Neural cell (in vitro differentiated cells): ENCODE measurements around the gene LTB4R2. TPM values are rescaled to one million over a fixed set of nuclear protein-coding genes. Genes with fewer than 3 reads are reported as not detected.

ENCODE experiments used
- H2AFZ ChIP-seq: fragments of 200-600, 300-800 bp; sonication (generic), shearing (Covaris generic); 2 replicates; pipeline ENCODE4 v1.6.0; 2014; ENCODE audit warnings: low read depth, mild to moderate bottlenecking, antibody characterized with exemption, low read length, moderate library complexity
- H3F3A ChIP-seq: fragments of 200-600 bp; shearing (Covaris generic); 2 replicates; pipeline ENCODE4 v1.6.1; 2016; ENCODE audit warnings: mild to moderate bottlenecking, moderate library complexity, mixed read lengths, antibody characterized with exemption, low read length; ENCODE audit not compliant: insufficient read depth, poor library complexity, severe bottlenecking
- H3K27ac ChIP-seq: fragments of 200-600, 300-800 bp; sonication (generic), shearing (Covaris generic); 2 replicates; pipeline ENCODE4 v1.5.1; 2014; ENCODE audit warnings: mild to moderate bottlenecking, low read length, moderate library complexity
- H3K27me3 ChIP-seq: fragments of 300-800, 200-600 bp; sonication (generic), shearing (Covaris generic); 2 replicates; pipeline ENCODE4 v1.6.0; 2014; ENCODE audit warnings: mild to moderate bottlenecking, low read depth, low read length, moderate library complexity; ENCODE audit not compliant: insufficient read depth
- H3K36me3 ChIP-seq: fragments of 300-800, 200-600 bp; sonication (generic), shearing (Covaris generic); 2 replicates; pipeline ENCODE4 v1.5.1; 2014; ENCODE audit warnings: mild to moderate bottlenecking, antibody characterized with exemption, low read length, moderate library complexity; ENCODE audit not compliant: insufficient read depth
- H3K4me2 ChIP-seq: fragments of 300-800, 200-600 bp; sonication (generic), shearing (Covaris generic); 2 replicates; pipeline ENCODE4 v1.6.0; 2014; ENCODE audit warnings: mild to moderate bottlenecking, low read length
- H3K4me3 ChIP-seq: fragments of 300-800, 200-600 bp; sonication (generic), shearing (Covaris generic); 2 replicates; pipeline ENCODE4 v1.5.1; 2014; ENCODE audit warnings: mild to moderate bottlenecking, low read length, moderate library complexity
- H3K79me2 ChIP-seq: fragments of 200-600 bp; shearing (Covaris generic); replicated peaks from 2 replicates; pipeline ENCODE4 v1.6.0; 2014; ENCODE audit warnings: mild to moderate bottlenecking, low read length, moderate library complexity; ENCODE audit not compliant: insufficient read depth
- H3K9ac ChIP-seq: fragments of 300-800, 200-600 bp; sonication (generic), shearing (Covaris generic); 2 replicates; pipeline ENCODE4 v1.6.1; 2016; ENCODE audit warnings: mild to moderate bottlenecking, low read length, mixed read lengths
- H3K9me2 ChIP-seq: fragments of 200-600 bp; shearing (Covaris generic); 2 replicates; pipeline ENCODE4 v1.6.1; 2016; ENCODE audit warnings: mild to moderate bottlenecking, low read length, mixed read lengths; ENCODE audit not compliant: insufficient read depth
- H3K9me3 ChIP-seq: fragments of 200-600, 300-800 bp; sonication (generic), shearing (Covaris generic); 2 replicates; pipeline ENCODE4 v1.6.1; 2016; ENCODE audit warnings: mild to moderate bottlenecking, mixed run types, low read length, moderate library complexity, mixed read lengths
- H4K20me1 ChIP-seq: fragments of 200-600 bp; shearing (Covaris generic); 2 replicates; pipeline ENCODE4 v1.6.1; 2016; ENCODE audit warnings: mild to moderate bottlenecking, mixed run types; ENCODE audit not compliant: insufficient read depth
- EP300 ChIP-seq: fragments of 450-650 bp; conservative IDR thresholded peaks from 2 replicates; pipeline ENCODE4 v1.6.1; 2014; ENCODE audit warnings: antibody characterized with exemption, mild to moderate bottlenecking, moderate library complexity; ENCODE audit not compliant: poor library complexity, severe bottlenecking
- EZH2 ChIP-seq: fragments of 200-600, 300-800 bp; shearing (Covaris generic), sonication (generic); IDR thresholded peaks from 2 replicates; pipeline ENCODE4 v1.6.1; 2014; ENCODE audit warnings: antibody characterized with exemption, low read length, borderline replicate concordance, mild to moderate bottlenecking; ENCODE audit not compliant: insufficient read depth, poor library complexity, severe bottlenecking
- MXI1 ChIP-seq: fragments of 450-650 bp; conservative IDR thresholded peaks from 2 replicates; pipeline ENCODE4 v1.6.1; 2014; ENCODE audit warnings: antibody characterized with exemption, mild to moderate bottlenecking; ENCODE audit not compliant: poor library complexity, severe bottlenecking
- POLR2AphosphoS5 ChIP-seq: IDR thresholded peaks from 2 replicates; pipeline ENCODE4 v1.6.1; 2012
- RAD21 ChIP-seq: fragments of 450-650 bp; conservative IDR thresholded peaks from 2 replicates; pipeline ENCODE4 v1.6.1; 2014; ENCODE audit warnings: antibody characterized with exemption, mild to moderate bottlenecking, moderate library complexity
- REST ChIP-seq: IDR thresholded peaks from 2 replicates; pipeline ENCODE4 v1.6.1; 2012; ENCODE audit warnings: borderline replicate concordance
- SMC3 ChIP-seq: fragments of 450-650 bp; conservative IDR thresholded peaks from 2 replicates; pipeline ENCODE4 v1.6.1; 2014; ENCODE audit warnings: antibody characterized with exemption, mild to moderate bottlenecking, moderate library complexity; ENCODE audit not compliant: poor library complexity
- TAF1 ChIP-seq: IDR thresholded peaks from 2 replicates; pipeline ENCODE4 v1.6.1; 2012; ENCODE audit warnings: low read depth
- polyA plus RNA-seq: library from polyadenylated mRNA; depleted of rRNA; stranded (reverse); fragments of >200 nt; gene quantifications from 2 replicates; pipeline ENCODE4 v1.2.3, GENCODE V29; 2014
- TF ChIP-seq, protein P1 (sequence below): fragments of 450-650 bp; IDR thresholded peaks from 2 replicates; pipeline ENCODE4 v1.5.1; 2014; ENCODE audit warnings: antibody characterized with exemption, mild to moderate bottlenecking, moderate library complexity; ENCODE audit not compliant: poor library complexity, severe bottlenecking

LTB4R2 gene
- polyA plus RNA-seq, 1 donor from 2014 or later, result 5.0 TPM

DNA sequence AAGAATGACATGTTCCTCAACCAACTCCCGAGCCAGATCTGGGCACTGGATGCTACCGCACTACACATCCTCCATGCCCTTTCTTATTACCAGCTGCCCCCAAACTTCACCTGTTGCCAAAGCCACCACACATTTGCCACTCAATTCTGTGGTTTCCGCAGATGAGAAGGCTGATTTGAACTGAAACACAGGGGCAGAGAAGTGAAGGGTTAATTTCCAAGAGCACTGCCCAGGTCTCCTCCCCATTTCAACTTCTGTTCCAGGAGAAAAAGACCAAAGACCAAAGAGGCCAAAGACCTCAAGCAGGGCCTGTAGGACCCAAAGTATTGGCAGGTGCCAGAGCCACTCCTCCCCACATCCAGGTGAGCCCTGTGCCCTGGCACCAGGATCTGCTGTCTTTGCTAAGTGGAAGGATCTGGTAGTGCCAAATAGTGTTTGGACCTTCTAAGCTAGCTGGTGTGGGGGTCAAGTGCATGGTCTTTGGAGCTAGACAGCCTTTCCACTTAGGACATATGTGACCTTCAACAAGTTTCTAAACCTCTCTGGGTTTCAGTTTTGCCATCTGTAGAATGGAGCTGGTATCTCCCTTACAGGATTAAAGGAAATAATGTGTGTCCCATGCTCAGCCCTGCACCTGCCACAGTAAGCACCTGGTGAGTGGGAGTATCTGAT lies 18.4 kb upstream of the LTB4R2 start:
- H3K27ac ChIP-seq, result no peak overlapping the region
- no peaks in the 10 kb centered on the region for H3K27me3 ChIP-seq
- TF ChIP-seq EZH2, result no peak
- TF ChIP-seq REST, result no peak
- TF ChIP-seq MXI1, result no peak
- no peak for TF ChIP-seq SMC3
- no peak for TF ChIP-seq TAF1
- no peak for TF ChIP-seq POLR2AphosphoS5
- TF ChIP-seq, protein P1, sequence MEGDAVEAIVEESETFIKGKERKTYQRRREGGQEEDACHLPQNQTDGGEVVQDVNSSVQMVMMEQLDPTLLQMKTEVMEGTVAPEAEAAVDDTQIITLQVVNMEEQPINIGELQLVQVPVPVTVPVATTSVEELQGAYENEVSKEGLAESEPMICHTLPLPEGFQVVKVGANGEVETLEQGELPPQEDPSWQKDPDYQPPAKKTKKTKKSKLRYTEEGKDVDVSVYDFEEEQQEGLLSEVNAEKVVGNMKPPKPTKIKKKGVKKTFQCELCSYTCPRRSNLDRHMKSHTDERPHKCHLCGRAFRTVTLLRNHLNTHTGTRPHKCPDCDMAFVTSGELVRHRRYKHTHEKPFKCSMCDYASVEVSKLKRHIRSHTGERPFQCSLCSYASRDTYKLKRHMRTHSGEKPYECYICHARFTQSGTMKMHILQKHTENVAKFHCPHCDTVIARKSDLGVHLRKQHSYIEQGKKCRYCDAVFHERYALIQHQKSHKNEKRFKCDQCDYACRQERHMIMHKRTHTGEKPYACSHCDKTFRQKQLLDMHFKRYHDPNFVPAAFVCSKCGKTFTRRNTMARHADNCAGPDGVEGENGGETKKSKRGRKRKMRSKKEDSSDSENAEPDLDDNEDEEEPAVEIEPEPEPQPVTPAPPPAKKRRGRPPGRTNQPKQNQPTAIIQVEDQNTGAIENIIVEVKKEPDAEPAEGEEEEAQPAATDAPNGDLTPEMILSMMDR, result no peak
- no peak for TF ChIP-seq EP300
- TF ChIP-seq RAD21, result no peak
- H3K4me3 ChIP-seq, result no peak overlapping the region
- no peak overlapping the region for H2AFZ ChIP-seq
- H3K9ac ChIP-seq, result no peak overlapping the region
- no peaks in the 10 kb centered on the region for H3K36me3 ChIP-seq
- H3K79me2 ChIP-seq, result no peaks in the 10 kb centered on the region
- H3K4me2 ChIP-seq, result no peak overlapping the region
- no peaks in the 10 kb centered on the region for H4K20me1 ChIP-seq
- H3F3A ChIP-seq, result no peaks in the 10 kb centered on the region
- H3K9me3 ChIP-seq, result no peaks in the 10 kb centered on the region
- no peaks in the 10 kb centered on the region for H3K9me2 ChIP-seq

DNA sequence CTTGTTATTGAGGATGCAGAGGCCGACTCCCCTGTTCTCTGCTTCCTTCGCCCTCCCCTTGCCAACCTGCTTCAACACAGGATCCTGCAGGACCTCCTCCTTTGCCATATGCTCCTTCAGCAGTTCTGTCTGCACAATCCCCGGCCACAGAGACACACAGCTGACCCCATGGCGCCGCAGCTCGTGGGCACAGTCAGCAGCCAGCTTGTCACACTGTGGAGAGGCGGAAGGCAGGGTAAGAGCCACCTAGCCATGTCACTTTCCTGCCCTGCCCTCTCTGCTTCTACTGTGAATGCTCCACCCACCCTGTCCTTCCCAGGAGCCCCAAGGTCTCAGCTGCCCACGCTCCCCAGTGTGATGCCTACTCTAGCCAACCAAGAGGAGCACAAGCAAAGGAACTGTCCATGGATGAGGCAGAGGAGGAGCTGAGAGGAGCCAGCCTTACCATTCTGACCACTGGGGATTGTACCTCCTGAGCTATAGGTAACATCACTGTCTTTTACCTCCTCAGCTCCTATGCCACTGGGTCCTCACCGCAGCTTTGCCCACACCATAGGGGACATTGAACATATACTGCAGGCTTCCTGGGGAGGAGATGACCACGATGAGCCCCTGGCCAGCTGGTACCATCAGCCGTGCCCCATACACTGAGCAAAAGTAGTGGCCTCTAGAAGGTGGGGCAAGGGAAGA lies 17.7 kb upstream of the LTB4R2 start:
- no peaks in the 10 kb centered on the region for H3K9me2 ChIP-seq
- no peak overlapping the region for H3K9ac ChIP-seq
- no peaks in the 10 kb centered on the region for H3K36me3 ChIP-seq
- H3K79me2 ChIP-seq, result no peaks in the 10 kb centered on the region
- H2AFZ ChIP-seq, result no peak overlapping the region
- no peaks in the 10 kb centered on the region for H3K9me3 ChIP-seq
- no peak overlapping the region for H3K4me2 ChIP-seq
- no peak for TF ChIP-seq MXI1
- no peak for TF ChIP-seq EZH2
- TF ChIP-seq REST, result no peak
- no peak for TF ChIP-seq EP300
- no peak for TF ChIP-seq TAF1
- TF ChIP-seq, protein P1, result no peak
- no peak for TF ChIP-seq SMC3
- no peak for TF ChIP-seq RAD21
- TF ChIP-seq POLR2AphosphoS5, result no peak
- no peaks in the 10 kb centered on the region for H3F3A ChIP-seq
- no peaks in the 10 kb centered on the region for H3K27me3 ChIP-seq
- H4K20me1 ChIP-seq, result no peaks in the 10 kb centered on the region
- no peak overlapping the region for H3K27ac ChIP-seq
- H3K4me3 ChIP-seq, result no peak overlapping the region
